Fibroblast of skin of left quadriceps (primary cell): ENCODE measurements around the gene DCAF4L1.

Experiments
- DNase-seq, 2 experiments: peaks; one replicate each; pipeline ENCODE4 v3.0.0-alpha.2; 2013; ENCODE audit warnings: low read depth in 2 of 2

The DCAF4L1 gene, protein sequence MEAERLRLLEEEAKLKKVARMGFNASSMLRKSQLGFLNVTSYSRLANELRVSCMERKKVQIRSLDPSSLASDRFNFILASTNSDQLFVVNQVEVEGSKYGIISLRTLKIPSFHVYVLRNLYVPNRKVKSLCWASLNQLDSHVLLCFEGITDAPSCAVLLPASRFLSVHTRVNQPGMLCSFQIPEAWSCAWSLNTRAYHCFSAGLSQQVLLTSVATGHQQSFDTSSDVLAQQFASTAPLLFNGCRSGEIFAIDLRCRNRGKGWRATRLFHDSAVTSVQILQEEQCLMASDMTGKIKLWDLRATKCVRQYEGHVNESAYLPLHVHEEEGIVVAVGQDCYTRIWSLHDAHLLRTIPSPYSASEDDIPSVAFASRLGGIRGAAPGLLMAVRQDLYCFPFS

DNA sequence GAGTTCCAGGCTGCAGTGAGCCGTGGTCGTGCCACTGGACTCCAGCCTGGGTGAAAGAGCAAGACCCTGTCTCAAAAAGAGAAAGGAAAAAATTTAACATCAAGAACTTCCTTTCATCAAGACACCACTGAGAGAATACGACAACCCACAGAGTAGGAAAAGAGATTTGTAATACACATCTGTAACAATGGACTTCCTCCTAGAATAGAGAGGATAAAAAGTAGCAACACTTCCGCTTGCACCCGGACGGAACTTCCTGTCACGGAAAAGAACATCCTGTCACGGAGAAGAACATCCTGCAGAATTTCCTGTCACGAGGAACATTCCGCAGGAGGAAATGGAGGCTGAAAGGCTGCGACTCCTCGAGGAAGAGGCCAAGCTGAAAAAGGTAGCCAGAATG lies at the start of gene DCAF4L1:
Gene DCAF4L1, plus strand, starts transcription at position 301 of the 400 bp plus-strand sequence. Its CDS starts 37 bp downstream, at position 338.
- no peak for DNase-seq

DNA sequence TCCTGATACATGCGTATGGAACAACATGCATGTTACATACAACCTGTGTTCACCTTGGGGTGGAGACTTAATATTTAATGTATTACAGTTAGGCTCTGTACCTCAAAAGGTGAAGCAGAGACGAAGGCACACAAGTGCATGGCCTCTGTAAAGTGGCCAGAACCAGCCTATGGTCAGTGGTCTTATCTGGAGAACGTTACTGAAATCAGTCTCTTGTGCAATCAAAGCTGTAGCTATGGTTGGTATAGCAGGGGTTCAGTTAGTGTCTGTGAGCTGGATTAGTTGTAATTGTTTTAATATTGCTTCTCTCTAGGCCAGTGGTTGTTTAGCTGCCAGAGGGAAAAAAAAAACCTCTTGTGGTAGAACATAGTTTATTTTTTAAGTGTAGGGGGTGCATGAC lies 48.6 kb upstream of the DCAF4L1 start:
- no peak for DNase-seq

- DNase-seq: no peak
Measured at GRCh38 chr4:41933997-41934503, 47.5 kb upstream of the DCAF4L1 start.

- no peak for DNase-seq
Measured at GRCh38 chr4:41934514-41934900, 47.0 kb upstream of the DCAF4L1 start.

GRCh38 chr4:41934901-41935651 lies 46.5 kb upstream of the DCAF4L1 start, which contains the start of gene TMEM33:
TSS of gene TMEM33 (plus strand) at chr4:41935429. CDS start at chr4:41935485, 56 bp downstream.
- DNase-seq: peak; percentile 62 to 69

DNA sequence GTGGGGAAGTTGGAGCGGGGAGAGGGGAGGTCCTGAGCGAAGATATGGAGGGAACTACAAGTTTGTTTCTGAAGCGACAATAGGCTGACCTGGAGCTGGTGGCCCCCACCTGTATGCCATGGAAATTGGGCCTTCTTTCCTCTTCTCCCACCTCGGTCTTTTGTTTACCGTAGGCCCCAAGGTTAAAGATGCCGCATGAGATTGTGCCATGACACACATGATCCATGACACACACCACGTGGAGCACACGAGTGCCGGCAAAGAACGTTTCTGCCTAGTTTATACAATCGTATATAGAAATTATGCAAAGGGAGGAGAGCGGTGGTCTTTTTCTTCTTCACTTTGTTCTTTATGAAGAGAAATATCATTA lies 45.9 kb upstream of the DCAF4L1 start:
- DNase-seq: no peak

GRCh38 chr4:41939016-41939626 lies 42.4 kb upstream of the DCAF4L1 start:
- DNase-seq: no peak

DNA sequence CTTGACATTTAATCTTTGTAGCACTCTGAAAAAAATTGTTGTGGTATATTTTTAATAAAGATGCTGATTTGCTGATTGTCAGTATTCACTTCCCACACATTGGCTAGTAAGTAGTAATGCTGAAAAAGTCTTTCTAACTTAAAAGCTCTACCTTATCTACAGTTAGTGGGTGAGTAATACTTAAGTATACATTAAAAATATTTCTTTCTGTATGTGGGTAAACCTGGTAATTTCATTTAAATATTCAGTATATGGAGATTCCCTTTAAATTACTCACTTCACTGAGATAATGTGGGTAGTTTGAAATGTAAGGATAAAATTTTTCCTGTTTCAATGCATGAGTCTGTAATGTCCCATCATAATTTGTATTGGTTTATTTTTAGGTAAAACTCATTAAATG lies 40.7 kb upstream of the DCAF4L1 start:
- no peak for DNase-seq

- DNase-seq: no peak
Measured at GRCh38 chr4:41943506-41943905, 38.0 kb upstream of the DCAF4L1 start.

- DNase-seq: no peak
Measured at GRCh38 chr4:41944089-41944488, 37.5 kb upstream of the DCAF4L1 start.

- DNase-seq: no peak
Measured at GRCh38 chr4:41949531-41949930, 32.0 kb upstream of the DCAF4L1 start.

GRCh38 chr4:41957634-41958033 lies 23.9 kb upstream of the DCAF4L1 start:
- DNase-seq: no peak

DNA sequence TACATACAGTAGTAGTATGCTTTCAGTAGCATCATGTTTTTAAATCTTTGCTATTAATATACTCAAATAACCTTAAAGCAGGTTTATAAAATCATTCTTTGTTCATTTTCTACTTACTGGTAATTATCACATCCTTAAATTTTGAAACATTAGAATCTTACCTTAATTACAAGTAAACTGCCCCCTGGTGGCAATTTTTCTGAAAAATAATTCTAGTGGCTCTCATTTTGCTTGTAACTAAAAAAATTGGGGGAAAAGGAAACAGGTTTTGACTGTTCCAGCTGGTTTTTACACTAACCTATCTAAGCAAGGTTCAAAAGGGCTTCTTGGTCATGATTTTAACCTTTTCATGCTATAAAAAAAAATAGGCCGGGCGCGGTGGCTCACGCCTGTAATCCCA lies 18.5 kb upstream of the DCAF4L1 start:
- DNase-seq: no peak

- no peak for DNase-seq
Measured at GRCh38 chr4:41964401-41964800, 17.2 kb upstream of the DCAF4L1 start.

DNA sequence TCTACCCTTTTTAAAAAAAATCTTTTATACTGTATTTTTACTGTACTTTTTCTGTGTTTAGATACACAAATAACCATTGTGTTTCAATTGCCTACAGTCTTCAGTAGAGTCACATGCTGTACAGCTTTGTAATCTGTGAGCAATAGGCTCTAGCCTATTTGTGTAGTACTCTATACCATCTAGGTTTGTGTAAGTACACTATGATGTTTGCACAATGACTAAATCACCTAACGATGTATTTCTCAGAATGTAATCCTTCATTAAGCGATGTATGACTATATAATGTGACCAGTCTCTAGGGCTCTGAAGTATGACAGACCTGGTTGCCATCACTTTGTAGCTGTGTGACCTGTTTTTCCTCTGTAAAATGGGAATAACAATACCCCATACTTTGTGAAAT lies 14.2 kb upstream of the DCAF4L1 start:
- DNase-seq: no peak

GRCh38 chr4:41969671-41970070 lies 11.9 kb upstream of the DCAF4L1 start:
- DNase-seq: no peak

GRCh38 chr4:41975341-41975740 lies 6.2 kb upstream of the DCAF4L1 start:
- DNase-seq: no peak

GRCh38 chr4:41976775-41977516 lies 4.6 kb upstream of the DCAF4L1 start:
- DNase-seq: no peak

DNA sequence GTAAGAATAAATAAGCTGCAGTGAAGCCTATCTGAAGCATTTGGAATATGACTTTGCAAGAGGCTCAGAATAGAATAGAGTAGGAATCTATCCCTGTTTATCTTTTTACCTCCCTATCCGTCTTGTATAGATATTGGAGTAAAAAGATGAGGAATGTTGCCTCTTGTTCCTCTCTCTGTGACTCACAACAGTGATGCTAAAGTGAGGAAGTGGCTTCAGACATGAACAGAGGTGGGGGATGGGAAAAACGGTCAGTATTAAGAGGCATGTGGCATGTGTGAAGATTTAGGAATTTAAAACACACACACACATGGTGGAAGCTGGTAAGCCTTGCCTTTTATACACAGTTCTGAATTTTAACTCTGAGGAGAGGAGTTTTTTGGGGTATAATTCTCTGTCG lies 3.8 kb upstream of the DCAF4L1 start:
- DNase-seq: peak; percentile 18 to 27

GRCh38 chr4:41982716-41983115 lies 1.2 kb downstream of the DCAF4L1 start:
- no peak for DNase-seq

- no peak for DNase-seq
Measured at GRCh38 chr4:41985151-41985550, 3.6 kb downstream of the DCAF4L1 start.

DNA sequence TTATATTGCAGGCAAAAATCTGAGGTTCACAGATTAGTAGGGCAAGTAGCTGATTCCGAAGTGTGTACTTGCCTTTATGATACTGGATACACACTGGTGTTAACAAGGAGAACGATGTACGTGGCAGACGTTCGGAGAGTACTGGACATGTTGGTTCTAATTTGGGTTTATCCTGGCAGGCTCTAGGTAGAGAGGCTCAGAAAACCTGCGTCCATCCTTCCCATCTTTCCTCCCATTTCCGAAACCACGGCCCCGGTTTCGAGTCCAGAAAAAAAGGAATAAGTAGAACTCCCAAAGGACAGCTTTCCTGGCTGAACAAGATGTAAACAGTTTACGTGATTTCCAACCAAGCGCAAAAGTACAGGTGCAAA lies 8.4 kb downstream of the DCAF4L1 start:
- DNase-seq: no peak
